HepG2 (cell line): ENCODE data around the gene LZTR1. TPM values are rescaled to one million over a fixed set of nuclear protein-coding genes. Genes with fewer than 3 reads are reported as not detected.

ENCODE experiments used
- AKNA ChIP-seq: sonication (generic); formaldehyde crosslinking; IDR thresholded peaks from 2 replicates; pipeline ENCODE4 v1.4.0; 2020; ENCODE audit warnings: missing genetic modification reagents, borderline replicate concordance
- ARNT2 ChIP-seq: sonication (generic); formaldehyde crosslinking; IDR thresholded peaks from 2 replicates; pipeline ENCODE4 v1.8.0; 2022; ENCODE audit warnings: mild to moderate bottlenecking, low read depth, missing genetic modification reagents, moderate library complexity
- ATF6 ChIP-seq: sonication (generic); formaldehyde crosslinking; conservative IDR thresholded peaks from 2 replicates; pipeline ENCODE4 v1.4.0; 2020; ENCODE audit warnings: missing genetic modification reagents
- ESRRA ChIP-seq: sonication (generic); formaldehyde crosslinking; IDR thresholded peaks from 2 replicates; pipeline ENCODE4 v1.5.1; 2020; ENCODE audit warnings: mild to moderate bottlenecking, low read depth, missing genetic modification reagents
- GATA4 ChIP-seq: sonication (generic); IDR thresholded peaks from 2 replicates; pipeline ENCODE4 v1.6.1; 2016; ENCODE audit warnings: antibody characterized with exemption, low read depth, borderline replicate concordance
- HIC2 ChIP-seq: sonication (generic); formaldehyde crosslinking; IDR thresholded peaks from 2 replicates; pipeline ENCODE4 v1.9.0; 2022; ENCODE audit warnings: low read depth, missing genetic modification reagents
- KLF6 ChIP-seq: IDR thresholded peaks from 2 replicates; pipeline ENCODE4 v1.8.0; 2016; ENCODE audit warnings: missing biosample characterization, missing genetic modification reagents
- PAXIP1 ChIP-seq: sonication (generic); formaldehyde crosslinking; conservative IDR thresholded peaks from 2 replicates; pipeline ENCODE4 v1.4.0; 2020; ENCODE audit warnings: mild to moderate bottlenecking, missing genetic modification reagents, moderate library complexity
- SIN3A ChIP-seq: IDR thresholded peaks from 2 replicates; pipeline ENCODE4 v1.6.1; 2011; ENCODE audit warnings: low read depth, mild to moderate bottlenecking, control low read depth, low read length, borderline replicate concordance
- SMARCE1 ChIP-seq: fragments of 450-650 bp; IDR thresholded peaks from 2 replicates; pipeline ENCODE4 v1.6.1; 2017; ENCODE audit warnings: borderline replicate concordance
- TP53 ChIP-seq: sonication (generic); formaldehyde crosslinking; conservative IDR thresholded peaks from 2 replicates; pipeline ENCODE4 v1.4.0; 2020; ENCODE audit warnings: missing genetic modification reagents
- ZNF143 ChIP-seq: sonication (generic); formaldehyde crosslinking; IDR thresholded peaks from 2 replicates; pipeline ENCODE4 v1.4.0; 2020; ENCODE audit warnings: missing genetic modification reagents
- ZNF44 ChIP-seq: sonication (generic); formaldehyde crosslinking; IDR thresholded peaks from 2 replicates; pipeline ENCODE4 v1.5.1; 2020; ENCODE audit warnings: mild to moderate bottlenecking, missing genetic modification reagents
- ZNF589 ChIP-seq: sonication (generic); formaldehyde crosslinking; conservative IDR thresholded peaks from 2 replicates; pipeline ENCODE4 v1.8.0; 2022; ENCODE audit warnings: mild to moderate bottlenecking, moderate library complexity, missing genetic modification reagents
- polyA plus RNA-seq, 8 experiments: library from polyadenylated mRNA; depleted of rRNA in 3 of 8; stranded (reverse) in 7 of 8; unstranded in 1 of 8; fragments of >200 nt; fragmentation: Illumina TruSeq in 4 of 8; extraction: Trizol in 4 of 8; gene quantifications; 2 replicates each; pipeline versions ENCODE4 v1.2.1 to v1.2.3, GENCODE V29; 2011 to 2016; ENCODE audit warnings: low read depth in 4 of 8, missing spikeins in 1 of 8, mixed read lengths in 1 of 8; ENCODE audit not compliant: insufficient read depth in 1 of 8
- total RNA-seq, 5 experiments: library from RNA; depleted of rRNA; stranded (reverse); fragments of >200 nt; fragmentation: Illumina TruSeq; extraction: Trizol; gene quantifications; 2 replicates each; pipeline ENCODE4 v1.2.3, GENCODE V29; 2016; ENCODE audit warnings: low read depth in 1 of 5

LZTR1 gene
- total and polyA plus RNA-seq, 2 of the 13 experiments (the other 11 are each of a cell fraction or from before 2014, with no cell fraction given) = 21.8 to 22.4 TPM

GRCh38 chr22:20965888-20966855 is 15.9 kb upstream of the LZTR1 start (continued):
- TF ChIP-seq HIC2 (CRISPR knock-in tag) = peak; percentile 80
- TF ChIP-seq ARNT2 = no peak
- TF ChIP-seq GATA4 = no peak
- TF ChIP-seq SIN3A = no peak
- TF ChIP-seq ESRRA = peak; percentile 60; the same call in 1 of the 2 replicates
- TF ChIP-seq ZNF589 (CRISPR knock-in tag) = no peak
- no peak for TF ChIP-seq ZNF143 (CRISPR knock-in tag)
- no peak for TF ChIP-seq ATF6 (CRISPR knock-in tag)
- no peak for TF ChIP-seq AKNA (CRISPR knock-in tag)
- TF ChIP-seq SMARCE1 = no peak
- TF ChIP-seq PAXIP1 = peak; percentile 69
- no peak for TF ChIP-seq ZNF44 (CRISPR knock-in tag)
- TF ChIP-seq TP53 (CRISPR knock-in tag) = no peak
- no peak for TF ChIP-seq KLF6 (CRISPR knock-in tag)
